ENCODE data around the gene PDGFRB.

PDGFRB gene

DNA sequence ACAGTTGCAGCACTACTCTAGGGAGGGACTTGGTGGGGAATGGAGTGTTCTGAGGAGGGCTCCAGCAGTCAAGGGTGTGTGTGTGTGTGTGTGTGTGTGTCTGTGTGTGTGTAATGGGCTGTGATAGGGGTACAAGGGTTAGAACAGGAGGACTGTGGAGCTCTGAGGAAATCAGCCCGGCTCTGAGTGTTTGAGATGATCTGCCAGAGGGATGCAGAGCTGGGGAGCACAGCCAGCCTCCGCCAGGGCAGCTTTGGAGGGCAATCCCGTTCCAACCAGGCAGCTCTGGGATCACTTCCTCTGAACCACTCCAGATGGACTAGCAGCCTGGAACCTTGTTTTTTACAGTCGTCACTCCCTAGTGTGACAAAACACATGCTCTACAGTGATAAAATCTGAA lies 31.3 kb upstream of the PDGFRB start:
- H3K27ac ChIP-seq = no peak overlapping the region

DNA sequence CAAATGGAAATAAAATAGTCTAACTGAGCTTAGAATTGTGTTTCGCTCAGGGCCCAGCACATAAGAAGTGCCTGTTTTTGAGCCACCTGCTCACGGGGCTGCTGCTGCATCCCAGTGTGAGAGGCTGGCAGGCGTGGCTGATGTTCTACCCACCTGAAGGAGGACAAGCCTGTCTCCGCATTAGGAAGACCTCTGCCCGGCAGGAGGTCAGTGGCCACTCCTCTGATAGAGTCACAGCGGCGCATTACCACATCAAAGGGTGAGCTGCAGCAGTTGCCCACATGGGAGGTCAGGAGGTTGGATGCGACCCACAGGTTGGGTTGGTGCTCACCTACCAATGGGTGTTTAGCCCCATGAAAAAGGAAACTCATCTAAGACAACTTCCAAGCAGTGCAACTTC lies 30.5 kb upstream of the PDGFRB start:
- TF ChIP-seq, protein P1, sequence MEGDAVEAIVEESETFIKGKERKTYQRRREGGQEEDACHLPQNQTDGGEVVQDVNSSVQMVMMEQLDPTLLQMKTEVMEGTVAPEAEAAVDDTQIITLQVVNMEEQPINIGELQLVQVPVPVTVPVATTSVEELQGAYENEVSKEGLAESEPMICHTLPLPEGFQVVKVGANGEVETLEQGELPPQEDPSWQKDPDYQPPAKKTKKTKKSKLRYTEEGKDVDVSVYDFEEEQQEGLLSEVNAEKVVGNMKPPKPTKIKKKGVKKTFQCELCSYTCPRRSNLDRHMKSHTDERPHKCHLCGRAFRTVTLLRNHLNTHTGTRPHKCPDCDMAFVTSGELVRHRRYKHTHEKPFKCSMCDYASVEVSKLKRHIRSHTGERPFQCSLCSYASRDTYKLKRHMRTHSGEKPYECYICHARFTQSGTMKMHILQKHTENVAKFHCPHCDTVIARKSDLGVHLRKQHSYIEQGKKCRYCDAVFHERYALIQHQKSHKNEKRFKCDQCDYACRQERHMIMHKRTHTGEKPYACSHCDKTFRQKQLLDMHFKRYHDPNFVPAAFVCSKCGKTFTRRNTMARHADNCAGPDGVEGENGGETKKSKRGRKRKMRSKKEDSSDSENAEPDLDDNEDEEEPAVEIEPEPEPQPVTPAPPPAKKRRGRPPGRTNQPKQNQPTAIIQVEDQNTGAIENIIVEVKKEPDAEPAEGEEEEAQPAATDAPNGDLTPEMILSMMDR (conservative IDR thresholded peaks at IDR 0.05) = no peak
- no peak overlapping the region for H3K27ac ChIP-seq

More for the DNA sequence above, 31.3 kb upstream of the PDGFRB start:
- TF ChIP-seq, protein P1 (conservative IDR thresholded peaks at IDR 0.05) = no peak

DNA sequence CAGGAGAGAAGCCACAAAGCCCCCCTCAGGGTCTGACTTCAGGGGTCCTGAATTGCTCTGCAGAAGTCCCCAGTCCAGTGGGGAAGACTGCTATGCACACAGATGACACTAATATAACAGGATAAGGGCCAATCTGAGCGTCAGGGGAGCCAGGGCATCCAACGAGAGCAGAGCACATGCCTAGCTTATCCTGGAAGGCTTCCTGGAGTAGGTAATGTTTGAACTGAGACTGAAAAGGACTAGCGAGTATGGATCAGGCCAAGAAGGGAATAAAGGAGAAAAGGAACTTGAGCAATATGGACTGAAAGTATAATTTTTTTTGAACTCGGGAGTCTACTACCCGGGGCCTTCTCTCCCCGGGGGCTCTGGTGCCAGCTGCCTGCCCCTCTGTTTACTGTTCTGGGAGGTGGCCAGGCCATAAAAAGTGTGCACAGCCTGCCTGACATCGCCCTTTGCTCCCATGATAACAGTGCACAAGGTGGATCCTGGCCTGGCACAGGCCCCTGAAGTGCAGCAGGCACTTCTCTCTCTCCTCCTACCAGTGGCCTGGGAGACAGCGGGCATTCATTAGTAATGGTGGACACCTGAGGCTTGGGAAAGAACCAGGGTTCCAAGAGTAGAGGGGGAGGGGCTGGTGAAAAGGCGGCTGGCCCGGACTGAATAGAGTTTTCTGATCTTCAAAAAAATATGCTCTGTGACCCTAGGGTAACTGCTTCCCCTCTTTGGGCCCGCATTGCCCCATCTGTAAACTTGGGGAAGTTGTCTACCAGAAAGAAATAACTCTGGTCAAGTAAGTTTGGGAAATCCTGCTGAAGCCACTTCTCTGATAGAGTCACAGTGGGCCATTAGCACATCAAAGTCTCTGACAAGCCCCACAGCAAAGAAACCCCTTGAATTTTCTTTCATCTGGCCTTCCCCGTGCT lies 29.6 kb upstream of the PDGFRB start:
- peak overlapping the region; percentile 14; the same call in 1 of the 2 replicates for H3K27ac ChIP-seq
- TF ChIP-seq, protein P1 (conservative IDR thresholded peaks at IDR 0.05) = no peak

DNA sequence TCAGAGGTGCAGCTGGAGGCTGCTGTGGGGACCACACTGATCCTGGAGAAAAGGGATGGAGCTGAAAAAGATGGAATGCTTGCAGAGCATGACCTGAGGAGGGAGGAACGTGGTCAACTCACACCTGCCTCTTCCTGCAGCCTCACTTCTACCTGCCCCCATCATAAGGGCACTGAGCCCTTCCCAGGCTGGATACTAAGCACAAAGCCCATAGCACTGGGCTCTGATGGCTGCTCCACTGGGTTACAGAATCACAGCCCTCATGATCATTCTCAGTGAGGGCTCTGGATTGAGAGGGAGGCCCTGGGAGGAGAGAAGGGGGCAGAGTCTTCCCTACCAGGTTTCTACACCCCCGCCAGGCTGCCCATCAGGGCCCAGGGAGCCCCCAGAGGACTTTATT lies 28.4 kb upstream of the PDGFRB start:
- TF ChIP-seq, protein P1 (conservative IDR thresholded peaks at IDR 0.05) = no peak
- H3K27ac ChIP-seq = no peak overlapping the region

DNA sequence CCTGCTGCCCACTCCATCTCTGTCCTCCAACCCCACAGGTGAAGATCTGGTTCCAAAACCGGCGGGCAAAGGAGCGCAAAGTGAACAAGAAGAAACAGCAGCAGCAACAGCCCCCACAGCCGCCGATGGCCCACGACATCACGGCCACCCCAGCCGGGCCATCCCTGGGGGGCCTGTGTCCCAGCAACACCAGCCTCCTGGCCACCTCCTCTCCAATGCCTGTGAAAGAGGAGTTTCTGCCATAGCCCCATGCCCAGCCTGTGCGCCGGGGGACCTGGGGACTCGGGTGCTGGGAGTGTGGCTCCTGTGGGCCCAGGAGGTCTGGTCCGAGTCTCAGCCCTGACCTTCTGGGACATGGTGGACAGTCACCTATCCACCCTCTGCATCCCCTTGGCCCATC lies 27.8 kb upstream of the PDGFRB start:
- TF ChIP-seq, protein P1 (conservative IDR thresholded peaks at IDR 0.05) = no peak
- H3K27ac ChIP-seq = no peak overlapping the region

DNA sequence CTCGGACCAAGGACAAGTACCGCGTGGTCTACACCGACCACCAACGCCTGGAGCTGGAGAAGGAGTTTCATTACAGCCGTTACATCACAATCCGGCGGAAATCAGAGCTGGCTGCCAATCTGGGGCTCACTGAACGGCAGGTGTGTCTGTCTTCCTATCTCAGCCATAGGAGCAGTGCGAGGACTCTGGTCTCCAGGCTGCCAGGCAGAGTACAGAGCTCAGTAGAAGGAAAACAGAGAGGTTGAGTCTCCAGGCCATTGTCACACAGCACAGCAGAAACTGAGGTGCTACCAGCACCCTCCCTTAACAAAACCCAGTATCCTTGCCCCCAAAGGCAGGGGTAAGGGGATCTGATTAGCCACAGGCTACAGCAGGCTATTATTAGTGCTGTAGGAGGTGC lies 27.1 kb upstream of the PDGFRB start:
- TF ChIP-seq, protein P1 (conservative IDR thresholded peaks at IDR 0.05) = no peak
- no peak overlapping the region for H3K27ac ChIP-seq

DNA sequence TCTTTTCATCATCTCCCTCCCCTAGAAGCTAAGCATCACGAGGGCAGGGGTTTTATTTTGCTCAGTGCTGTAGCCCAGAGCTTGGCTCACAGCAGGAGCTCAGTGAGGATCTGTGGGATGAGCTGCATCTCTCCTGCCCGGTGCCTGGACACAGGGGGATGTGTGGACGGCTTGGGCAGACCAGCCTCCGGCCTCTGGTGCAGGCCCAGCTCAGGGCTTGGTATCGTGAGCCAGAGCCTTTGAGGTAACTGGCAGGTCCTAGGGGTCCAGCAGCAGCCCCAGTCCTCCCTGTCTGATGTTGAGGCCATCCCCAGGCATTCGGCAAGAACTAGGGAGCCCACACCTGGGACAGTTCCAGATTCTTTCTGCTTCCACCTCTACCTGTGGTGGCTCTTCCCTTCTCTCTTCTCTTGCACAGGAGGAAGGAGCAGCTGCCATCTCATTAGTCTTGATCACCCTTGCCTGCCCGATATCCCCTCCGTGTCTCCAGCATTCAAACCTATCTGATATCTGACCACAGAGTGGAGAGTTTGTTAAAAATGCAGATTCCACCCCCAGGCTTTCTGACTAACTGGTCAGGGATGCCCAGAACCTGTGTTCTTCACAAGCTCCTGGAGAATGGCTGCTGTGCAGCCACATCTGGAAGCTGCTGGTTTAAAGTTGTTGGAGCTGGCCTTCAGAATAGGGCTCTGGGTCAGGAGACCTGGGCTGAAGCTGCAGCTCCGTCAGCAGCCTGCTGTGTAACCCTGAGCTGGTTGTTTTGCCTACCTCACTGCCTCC lies 26.3 kb upstream of the PDGFRB start:
- TF ChIP-seq, protein P1 (conservative IDR thresholded peaks at IDR 0.05) = no peak
- H3K27ac ChIP-seq = no peak overlapping the region

All from VCaP (cell line).